KMS-11 (cell line): ENCODE data around the gene KCNA5.

Source experiments
- H2AFZ ChIP-seq: fragments of 200-600 bp; sonication (generic); 2 replicates; pipeline ENCODE4 v1.6.1; 2016; ENCODE audit warnings: antibody characterized with exemption, mixed run types, low read depth
- H3K27ac ChIP-seq: fragments of 200-600 bp; sonication (generic); 2 replicates; pipeline ENCODE4 v1.6.1; 2016; ENCODE audit warnings: mild to moderate bottlenecking, mixed run types
- H3K27me3 ChIP-seq: fragments of 200-600 bp; sonication (generic); 2 replicates; pipeline ENCODE4 v1.6.1; 2017; ENCODE audit warnings: mild to moderate bottlenecking, low read depth, mixed run types, moderate library complexity; ENCODE audit not compliant: insufficient read depth
- H3K36me3 ChIP-seq: fragments of 200-600 bp; sonication (generic); 2 replicates; pipeline ENCODE4 v1.6.1; 2017; ENCODE audit warnings: mild to moderate bottlenecking, mixed run types; ENCODE audit not compliant: insufficient read depth
- H3K4me1 ChIP-seq: fragments of 200-600 bp; sonication (generic); 2 replicates; pipeline ENCODE4 v1.6.1; 2016; ENCODE audit warnings: mild to moderate bottlenecking, low read depth, mixed run types; ENCODE audit not compliant: poor library complexity, severe bottlenecking
- H3K4me2 ChIP-seq: fragments of 200-600 bp; sonication (generic); 2 replicates; pipeline ENCODE4 v1.7.0; 2016; ENCODE audit warnings: mild to moderate bottlenecking, mixed run types
- H3K4me3 ChIP-seq: fragments of 200-600 bp; sonication (generic); IDR thresholded peaks from 2 replicates; pipeline ENCODE4 v1.6.1; 2017; ENCODE audit warnings: low read depth, low read length, mixed read lengths; ENCODE audit not compliant: insufficient read depth
- H3K79me2 ChIP-seq: fragments of 200-600 bp; sonication (generic); 2 replicates; pipeline ENCODE4 v1.6.1; 2016; ENCODE audit warnings: low read depth, mixed run types; ENCODE audit not compliant: insufficient read depth
- H3K9ac ChIP-seq: fragments of 200-600 bp; sonication (generic); 2 replicates; pipeline ENCODE4 v1.6.1; 2016; ENCODE audit warnings: mild to moderate bottlenecking, mixed run types
- H4K20me1 ChIP-seq: fragments of 200-600 bp; sonication (generic); 2 replicates; pipeline ENCODE4 v1.6.1; 2016; ENCODE audit warnings: mild to moderate bottlenecking, mixed run types; ENCODE audit not compliant: insufficient read depth
- TF ChIP-seq, protein P1 (sequence below): fragments of 200-600 bp; sonication (generic); conservative IDR thresholded peaks from 2 replicates; pipeline ENCODE4 v1.6.1; 2017; ENCODE audit warnings: low read depth, mild to moderate bottlenecking, antibody characterized with exemption, low read length, moderate library complexity, mixed read lengths

Gene KCNA5

DNA sequence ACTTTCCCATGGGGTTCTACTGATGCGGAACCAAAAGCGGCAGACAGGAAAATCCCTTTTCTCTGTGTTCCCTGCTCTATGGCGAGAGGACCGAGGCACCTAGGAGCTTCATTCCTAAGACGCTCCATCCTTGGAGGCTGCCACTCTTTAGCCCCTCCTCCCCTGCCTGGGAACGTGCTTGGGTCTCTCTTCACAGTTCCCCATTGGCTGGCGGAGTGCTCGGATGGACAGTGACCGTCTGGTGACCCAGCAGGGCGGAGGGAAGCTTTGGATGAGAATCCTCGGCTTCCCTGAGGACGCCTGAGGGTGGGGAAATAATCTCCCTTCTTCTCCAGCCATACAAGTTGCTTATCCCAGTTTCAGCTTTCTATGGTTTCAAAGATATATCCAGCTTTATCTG, 37.3 kb downstream of the KCNA5 start:
- Histone ChIP-seq H3K79me2 (no peaks in the 10 kb centered on the region), H4K20me1 (no peaks in the 10 kb centered on the region), H3K4me2 (no peak overlapping the region), H2AFZ (no peak overlapping the region), H3K9ac (no peak overlapping the region), H3K4me3 (no peak overlapping the region), H3K4me1 (no peaks in the 10 kb centered on the region), H3K27me3 (no peaks in the 10 kb centered on the region), H3K27ac (no peak overlapping the region), H3K36me3 (no peaks in the 10 kb centered on the region)
- TF ChIP-seq, protein P1, sequence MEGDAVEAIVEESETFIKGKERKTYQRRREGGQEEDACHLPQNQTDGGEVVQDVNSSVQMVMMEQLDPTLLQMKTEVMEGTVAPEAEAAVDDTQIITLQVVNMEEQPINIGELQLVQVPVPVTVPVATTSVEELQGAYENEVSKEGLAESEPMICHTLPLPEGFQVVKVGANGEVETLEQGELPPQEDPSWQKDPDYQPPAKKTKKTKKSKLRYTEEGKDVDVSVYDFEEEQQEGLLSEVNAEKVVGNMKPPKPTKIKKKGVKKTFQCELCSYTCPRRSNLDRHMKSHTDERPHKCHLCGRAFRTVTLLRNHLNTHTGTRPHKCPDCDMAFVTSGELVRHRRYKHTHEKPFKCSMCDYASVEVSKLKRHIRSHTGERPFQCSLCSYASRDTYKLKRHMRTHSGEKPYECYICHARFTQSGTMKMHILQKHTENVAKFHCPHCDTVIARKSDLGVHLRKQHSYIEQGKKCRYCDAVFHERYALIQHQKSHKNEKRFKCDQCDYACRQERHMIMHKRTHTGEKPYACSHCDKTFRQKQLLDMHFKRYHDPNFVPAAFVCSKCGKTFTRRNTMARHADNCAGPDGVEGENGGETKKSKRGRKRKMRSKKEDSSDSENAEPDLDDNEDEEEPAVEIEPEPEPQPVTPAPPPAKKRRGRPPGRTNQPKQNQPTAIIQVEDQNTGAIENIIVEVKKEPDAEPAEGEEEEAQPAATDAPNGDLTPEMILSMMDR = no peak

DNA sequence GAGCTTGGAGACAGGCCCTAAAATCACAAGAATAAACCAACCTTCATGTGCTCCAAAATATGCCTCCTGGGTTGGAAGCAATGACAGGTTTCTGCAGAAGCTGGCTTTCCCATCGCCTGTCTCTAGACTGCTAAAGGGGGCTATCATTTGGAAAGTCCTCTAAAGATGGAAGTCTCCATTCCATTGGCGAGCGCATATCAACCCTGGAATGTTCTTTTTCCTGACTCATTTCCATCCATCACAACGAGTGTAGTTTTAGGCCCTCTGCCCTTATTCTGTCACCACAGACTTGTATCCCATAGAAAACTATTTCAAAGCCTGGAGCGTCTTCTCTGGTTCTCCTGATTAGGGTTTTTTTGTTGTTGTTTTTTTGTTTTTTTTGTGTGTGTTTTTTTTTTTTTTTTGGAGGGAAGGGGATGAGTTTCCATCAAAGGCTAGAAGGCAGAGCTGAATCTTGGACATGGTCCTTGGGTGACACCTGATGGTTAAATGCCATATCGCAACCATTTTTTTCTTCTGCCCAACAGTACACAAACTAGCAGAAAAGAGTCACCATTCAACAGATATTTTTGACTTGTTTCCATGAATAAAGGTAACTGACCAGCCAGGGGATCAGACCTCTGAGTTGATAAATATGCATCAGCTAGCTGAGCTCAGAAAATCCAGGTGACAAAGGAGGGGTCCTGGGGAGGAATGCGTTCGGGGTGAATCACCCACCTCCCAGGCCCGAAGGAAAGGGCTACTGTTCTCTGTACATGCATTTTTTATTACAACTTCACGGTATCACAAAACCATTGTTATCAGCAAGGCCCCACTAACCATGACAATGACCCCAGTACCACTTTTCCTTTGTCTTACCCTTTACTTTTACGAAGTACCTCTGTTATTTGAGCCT, 40.5 kb downstream of the KCNA5 start:
- no peaks in the 10 kb centered on the region for H3K79me2 ChIP-seq
- no peak overlapping the region for H3K4me3 ChIP-seq
- H3K4me2 ChIP-seq = no peak overlapping the region
- H3K9ac ChIP-seq = no peak overlapping the region
- no peaks in the 10 kb centered on the region for H3K36me3 ChIP-seq
- TF ChIP-seq, protein P1 = peak; percentile 78
- no peaks in the 10 kb centered on the region for H3K4me1 ChIP-seq
- H2AFZ ChIP-seq = no peak overlapping the region
- no peaks in the 10 kb centered on the region for H4K20me1 ChIP-seq
- no peak overlapping the region for H3K27ac ChIP-seq
- no peaks in the 10 kb centered on the region for H3K27me3 ChIP-seq

GRCh38 chr12:5085896-5086295, 42.2 kb downstream of the KCNA5 start:
- H3K9ac ChIP-seq = no peak overlapping the region
- TF ChIP-seq, protein P1 = no peak
- H3K4me2 ChIP-seq = no peak overlapping the region
- H3K79me2 ChIP-seq = no peaks in the 10 kb centered on the region
- no peak overlapping the region for H2AFZ ChIP-seq
- H3K4me3 ChIP-seq = no peak overlapping the region
- no peaks in the 10 kb centered on the region for H4K20me1 ChIP-seq
- no peaks in the 10 kb centered on the region for H3K36me3 ChIP-seq
- H3K27ac ChIP-seq = no peak overlapping the region
- no peaks in the 10 kb centered on the region for H3K27me3 ChIP-seq
- no peaks in the 10 kb centered on the region for H3K4me1 ChIP-seq

- no peak overlapping the region for H3K4me3 ChIP-seq
- TF ChIP-seq, protein P1 = no peak
- H3K27ac ChIP-seq = no peak overlapping the region
- H4K20me1 ChIP-seq = no peaks in the 10 kb centered on the region
- no peak overlapping the region for H2AFZ ChIP-seq
- no peaks in the 10 kb centered on the region for H3K36me3 ChIP-seq
- H3K27me3 ChIP-seq = no peaks in the 10 kb centered on the region
- no peaks in the 10 kb centered on the region for H3K79me2 ChIP-seq
- no peak overlapping the region for H3K9ac ChIP-seq
- H3K4me1 ChIP-seq = no peaks in the 10 kb centered on the region
- no peak overlapping the region for H3K4me2 ChIP-seq
Measured at GRCh38 chr12:5087831-5088554, 44.3 kb downstream of the KCNA5 start.
